Erythroblast (primary cell): ENCODE results near the gene ZNF358.
"Not testable (repeated sequence)": the region's sequence is repeated elsewhere in the genome, so short reads cannot be mapped to it uniquely, and the experiment has no call there.

Experiments
- DNase-seq, 2 experiments: peaks; one replicate each; lab custom pipeline; 2025; lab: John Stamatoyannopoulos, UW
- GATA1 ChIP-seq: IDR thresholded peaks from 2 replicates; pipeline ENCODE4 v1.6.1; 2011; ENCODE audit warnings: low read depth, mild to moderate bottlenecking, control low read depth, low read length, moderate library complexity
- POLR2A ChIP-seq: IDR thresholded peaks from 2 replicates; pipeline ENCODE4 v1.6.1; 2011; ENCODE audit warnings: mild to moderate bottlenecking, low read length

Gene ZNF358

GRCh38 chr19:7529246-7529600 is 13.3 kb downstream of the ZNF358 start:
- TF ChIP-seq GATA1 (no peak), POLR2A (no peak)
- DNase-seq: no peak

- DNase-seq: no peak
Measured at GRCh38 chr19:7529610-7530490, 13.9 kb downstream of the ZNF358 start.

GRCh38 chr19:7533281-7533885 is 17.5 kb downstream of the ZNF358 start:
- no peak for DNase-seq
- no peak for TF ChIP-seq POLR2A
- TF ChIP-seq GATA1: no peak

More at GRCh38 chr19:7529610-7530490, 13.9 kb downstream of the ZNF358 start:
- TF ChIP-seq GATA1 (no peak), POLR2A (no peak)

- peak; percentile 88 to 91 for DNase-seq
- peak; percentile 33 for TF ChIP-seq POLR2A
- TF ChIP-seq GATA1: no peak
Measured at GRCh38 chr19:7533925-7534480, 18.1 kb downstream of the ZNF358 start.

- TF ChIP-seq POLR2A: no peak
- TF ChIP-seq GATA1: no peak
- no peak for DNase-seq
Measured at GRCh38 chr19:7534531-7535046, 18.7 kb downstream of the ZNF358 start.

GRCh38 chr19:7535047-7535997 is 19.4 kb downstream of the ZNF358 start, which contains the start of gene PNPLA6:
TSS of gene PNPLA6 (plus strand) at chr19:7535717. CDS start at chr19:7535789, 72 bp downstream.
- peak; percentile 94 to 97 for DNase-seq
- TF ChIP-seq POLR2A (peak; percentile 20), GATA1 (no peak)

- TF ChIP-seq POLR2A: peak; percentile 35
- TF ChIP-seq GATA1: no peak
- peak; percentile 78 to 79 for DNase-seq
Measured at GRCh38 chr19:7535998-7536695, 20.2 kb downstream of the ZNF358 start.

- DNase-seq: not testable (repeated sequence)
Measured at GRCh38 chr19:7538990-7539389, 23.1 kb downstream of the ZNF358 start.

- DNase-seq: no peak
- TF ChIP-seq POLR2A (no peak), GATA1 (no peak)
Measured at GRCh38 chr19:7539827-7540425, 24.0 kb downstream of the ZNF358 start.

- no peak for TF ChIP-seq GATA1
- no peak for TF ChIP-seq POLR2A
- peak; percentile 95 for DNase-seq
Measured at GRCh38 chr19:7540761-7541474, 25.0 kb downstream of the ZNF358 start.

GRCh38 chr19:7541475-7541824 is 25.5 kb downstream of the ZNF358 start:
- DNase-seq: no peak
- TF ChIP-seq GATA1 (no peak), POLR2A (no peak)
